Smooth muscle cell (in vitro differentiated cells): Measurements from ENCODE around the gene NOS3. TPM values are rescaled to one million over a fixed set of nuclear protein-coding genes. Genes with fewer than 3 reads are reported as not detected.

Source experiments
- DNase-seq: peaks from one replicate; lab custom pipeline; 2025; ENCODE audit not compliant: unreplicated experiment; lab: John Stamatoyannopoulos, UW
- H2AFZ ChIP-seq: fragments of 200-600 bp; sonication (generic); 2 replicates; pipeline ENCODE4 v1.6.0; 2016; ENCODE audit warnings: antibody characterized with exemption, low read depth, mild to moderate bottlenecking
- H3F3A ChIP-seq: fragments of 200-600 bp; sonication (generic); 2 replicates; pipeline ENCODE4 v1.6.0; 2017; ENCODE audit warnings: antibody characterized with exemption, low read depth
- H3K27ac ChIP-seq: fragments of 200-600 bp; sonication (generic); 2 replicates; pipeline ENCODE4 v1.5.1; 2016; ENCODE audit warnings: low read depth, mild to moderate bottlenecking
- H3K27me3 ChIP-seq: fragments of 200-600 bp; sonication (generic); 2 replicates; pipeline ENCODE4 v1.6.1; 2016; ENCODE audit warnings: low read depth, mild to moderate bottlenecking
- H3K36me3 ChIP-seq: fragments of 200-600 bp; sonication (generic); 2 replicates; pipeline ENCODE4 v1.5.1; 2016; ENCODE audit warnings: low read depth
- H3K4me1 ChIP-seq: fragments of 200-600 bp; sonication (generic); 2 replicates; pipeline ENCODE4 v1.5.1; 2016; ENCODE audit warnings: low read depth
- H3K4me2 ChIP-seq: fragments of 200-600 bp; sonication (generic); 2 replicates; pipeline ENCODE4 v1.6.0; 2016; ENCODE audit warnings: mild to moderate bottlenecking
- H3K4me3 ChIP-seq: fragments of 200-600 bp; sonication (generic); 2 replicates; pipeline ENCODE4 v1.5.1; 2016; ENCODE audit warnings: mild to moderate bottlenecking
- H3K79me2 ChIP-seq: fragments of 200-600 bp; sonication (generic); 2 replicates; pipeline ENCODE4 v1.6.0; 2016; ENCODE audit warnings: low read depth, mild to moderate bottlenecking
- H3K9ac ChIP-seq: fragments of 200-600 bp; sonication (generic); 2 replicates; pipeline ENCODE4 v1.6.0; 2016; ENCODE audit warnings: low read depth
- H3K9me3 ChIP-seq: fragments of 200-600 bp; sonication (generic); replicated peaks from 2 replicates; pipeline ENCODE4 v1.5.1; 2016; ENCODE audit warnings: low read depth
- H4K20me1 ChIP-seq: fragments of 200-600 bp; sonication (generic); 2 replicates; pipeline ENCODE4 v1.6.0; 2016; ENCODE audit warnings: low read depth
- CTCF ChIP-seq: fragments of 200-600 bp; sonication (generic); IDR thresholded peaks from 2 replicates; pipeline ENCODE4 v1.5.1; 2017; ENCODE audit warnings: borderline replicate concordance, mild to moderate bottlenecking, antibody characterized with exemption; ENCODE audit not compliant: insufficient read depth, poor library complexity, severe bottlenecking
- WGBS: methylation state at CpG from one replicate; pipeline ENCODE4 v1.1.7; 2016; ENCODE audit warnings: low lambda C conversion rate; 5-methylcytosine and 5-hydroxymethylcytosine counted together
- polyA plus RNA-seq: library from polyadenylated mRNA; unstranded; fragments of >200 nt; fragmentation: Nextera tagmentation; extraction: Ambion mirVana; gene quantifications from 2 replicates; pipeline ENCODE4 v1.2.1, GENCODE V29; 2016
- total RNA-seq: library from RNA; depleted of rRNA; stranded (reverse); fragments of >200 nt; gene quantifications from 2 replicates; pipeline ENCODE4 v1.2.3, GENCODE V29; 2014

The NOS3 gene
- total and polyA plus RNA-seq, 2 experiments from 2014 or later = 3.4 to 11.7 TPM

- no peak overlapping the region for H3K4me3 ChIP-seq
- no peak for DNase-seq
Measured at GRCh38 chr7:150947241-150947745, 43.5 kb upstream of the NOS3 start.

GRCh38 chr7:150947761-150948651, 42.8 kb upstream of the NOS3 start:
- Histone ChIP-seq H2AFZ (no peak overlapping the region), H3K79me2 (no peaks in the 10 kb centered on the region), H3K9me3 (no peaks in the 10 kb centered on the region), H3K27me3 (no peaks in the 10 kb centered on the region), H4K20me1 (no peaks in the 10 kb centered on the region), H3K4me2 (peak overlapping the region; percentile 43), H3K9ac (no peak overlapping the region), H3K4me1 (peaks cover 39% of the 10 kb centered on the region), H3K27ac (no peak overlapping the region), H3K36me3 (no peaks in the 10 kb centered on the region), H3F3A (no peaks in the 10 kb centered on the region), H3K4me3 (no peak overlapping the region)
- 43% methylated on average over 12 of the region's 34 CpGs for WGBS
- no peak for TF ChIP-seq CTCF
- no peak for DNase-seq

More at GRCh38 chr7:150947241-150947745, 43.5 kb upstream of the NOS3 start:
- Histone ChIP-seq H3K9me3 (no peaks in the 10 kb centered on the region), H3K9ac (no peak overlapping the region), H3K36me3 (no peaks in the 10 kb centered on the region), H2AFZ (no peak overlapping the region), H3K27me3 (no peaks in the 10 kb centered on the region), H3F3A (no peaks in the 10 kb centered on the region), H3K4me1 (peaks cover 39% of the 10 kb centered on the region), H4K20me1 (no peaks in the 10 kb centered on the region), H3K79me2 (no peaks in the 10 kb centered on the region), H3K4me2 (peak overlapping the region; percentile 43), H3K27ac (no peak overlapping the region)
- WGBS = 72% methylated on average over 27 of the region's 31 CpGs
- TF ChIP-seq CTCF = no peak

- no peaks in the 10 kb centered on the region for H3K36me3 ChIP-seq
- no peak overlapping the region for H2AFZ ChIP-seq
- H3F3A ChIP-seq = no peaks in the 10 kb centered on the region
- peaks cover 1% of the 10 kb centered on the region for H3K79me2 ChIP-seq
- H3K9ac ChIP-seq = no peak overlapping the region
- H3K4me3 ChIP-seq = no peak overlapping the region
- H3K9me3 ChIP-seq = no peaks in the 10 kb centered on the region
- no peaks in the 10 kb centered on the region for H3K27me3 ChIP-seq
- WGBS = 91% methylated on average over 12 of the region's 15 CpGs
- no peak for TF ChIP-seq CTCF
- H4K20me1 ChIP-seq = no peaks in the 10 kb centered on the region
- H3K27ac ChIP-seq = peak overlapping the region; percentile 20
- peaks cover 39% of the 10 kb centered on the region for H3K4me1 ChIP-seq
- DNase-seq = no peak
- H3K4me2 ChIP-seq = peak overlapping the region; percentile 50
Measured at GRCh38 chr7:150948791-150949251, 42.0 kb upstream of the NOS3 start.
